NCI-H1417 treated with DMSO at 0.1 percent for 48 hours (cell line): ENCODE results near the gene MED31.
A peak's percentile ranks its signal among the peaks of the same experiment; 100 is the strongest.
"Not testable (repeated sequence)": the region's sequence is repeated elsewhere in the genome, so short reads cannot be mapped to it uniquely, and the experiment has no call there.

Experiments used
- DNase-seq: peaks from one replicate; lab custom pipeline; 2025; lab: John Stamatoyannopoulos, UW

MED31 gene

DNA sequence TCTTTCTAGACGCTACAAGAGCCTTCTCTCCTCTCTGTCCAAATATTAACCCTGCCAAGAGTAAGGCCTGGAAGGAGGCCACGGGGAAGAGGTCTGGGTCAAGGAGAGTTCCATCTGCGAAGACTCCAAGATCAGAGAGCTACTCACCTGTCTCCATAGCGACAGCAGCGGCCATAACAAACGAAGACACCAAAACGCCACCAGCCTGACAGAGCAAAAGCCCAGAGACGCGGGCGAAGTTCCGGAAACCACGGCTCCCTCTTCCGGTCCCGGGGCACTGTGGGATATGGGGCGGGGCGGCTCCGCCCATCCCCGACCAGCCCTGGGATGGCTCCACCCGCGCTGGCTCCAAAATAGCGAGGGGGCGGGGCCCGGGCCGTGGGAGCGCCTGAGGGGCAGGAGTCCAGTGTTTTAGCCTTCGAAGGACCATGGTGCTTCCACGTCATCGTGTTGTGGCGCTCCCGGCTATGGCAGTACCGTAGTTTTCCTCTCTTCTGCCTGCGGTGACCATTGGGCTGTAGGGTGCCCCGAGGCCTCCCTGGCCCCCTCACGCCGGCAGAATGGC lies at the start of gene MED31, which contains the start of gene C17orf100:
Gene MED31, minus strand, starts transcription at position 252 of the 565 bp plus-strand sequence. Its CDS starts 77 bp downstream, at position 175.
Gene C17orf100, plus strand, starts transcription at position 409 of the 565 bp plus-strand sequence. Its CDS starts 152 bp downstream, at position 561.
- peak; percentile 33 for DNase-seq

DNA sequence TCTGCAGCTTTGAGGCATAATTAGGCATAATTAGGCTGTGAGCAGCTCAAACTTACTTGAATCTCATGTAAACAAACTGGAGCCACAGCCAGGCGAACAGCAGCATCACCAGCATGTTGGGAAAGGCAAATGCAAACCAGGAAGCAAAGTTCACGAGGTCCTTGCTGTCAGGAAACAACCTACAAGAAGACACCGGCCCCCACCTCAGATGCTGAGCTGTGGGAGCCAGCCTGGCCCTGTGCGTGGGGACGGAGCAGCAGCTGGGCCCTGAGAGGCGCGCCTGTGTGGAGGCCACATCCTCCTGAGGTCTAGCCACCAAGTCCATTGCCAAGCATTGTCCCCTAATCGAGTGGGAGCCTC lies 49.5 kb upstream of the MED31 start:
- DNase-seq = no peak

DNA sequence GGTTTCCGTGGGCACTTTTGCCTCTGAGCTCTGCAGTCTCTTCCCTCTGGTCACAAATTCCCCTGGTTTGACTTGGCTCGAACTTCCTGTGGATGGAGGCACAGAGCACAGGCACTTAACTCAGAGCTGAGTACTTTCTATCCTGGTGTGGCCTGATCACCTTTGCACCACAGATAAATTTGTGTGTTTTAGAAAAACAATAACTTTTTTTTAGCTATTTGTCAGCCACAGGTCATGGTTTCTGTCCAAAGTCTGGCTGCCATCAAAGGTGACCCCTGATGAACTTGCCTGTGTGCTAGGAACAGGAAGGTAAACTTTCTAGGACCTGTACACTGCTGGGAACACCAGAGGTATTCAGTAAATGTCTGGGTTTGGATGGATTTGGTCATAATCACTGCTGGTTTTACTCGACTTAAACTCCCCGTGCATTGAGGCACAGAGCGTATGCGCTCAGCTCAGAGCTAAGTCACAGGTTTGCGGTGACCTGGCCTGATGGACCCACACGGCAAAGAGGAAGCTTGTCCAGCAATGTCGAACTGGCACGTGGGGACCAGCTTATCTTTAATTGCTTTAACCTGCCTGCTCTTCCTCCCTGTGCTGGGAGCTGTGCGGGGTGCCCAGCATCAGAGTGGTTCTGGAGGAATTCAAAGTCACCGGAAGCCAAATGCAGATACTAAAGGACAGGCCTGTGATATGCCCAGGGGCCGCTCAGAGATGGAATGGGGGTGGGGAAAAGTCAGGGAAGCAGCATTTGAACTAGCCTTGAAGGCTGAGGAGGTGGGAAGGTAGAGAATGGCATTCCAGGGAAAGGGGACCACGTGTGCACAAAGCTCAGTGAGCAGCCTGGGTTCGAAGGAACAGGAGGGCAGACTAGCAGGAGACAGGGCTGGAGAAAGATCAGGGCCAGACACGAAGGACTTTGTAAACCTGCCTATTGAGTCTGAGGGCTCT lies 48.9 kb upstream of the MED31 start:
- no peak for DNase-seq

DNA sequence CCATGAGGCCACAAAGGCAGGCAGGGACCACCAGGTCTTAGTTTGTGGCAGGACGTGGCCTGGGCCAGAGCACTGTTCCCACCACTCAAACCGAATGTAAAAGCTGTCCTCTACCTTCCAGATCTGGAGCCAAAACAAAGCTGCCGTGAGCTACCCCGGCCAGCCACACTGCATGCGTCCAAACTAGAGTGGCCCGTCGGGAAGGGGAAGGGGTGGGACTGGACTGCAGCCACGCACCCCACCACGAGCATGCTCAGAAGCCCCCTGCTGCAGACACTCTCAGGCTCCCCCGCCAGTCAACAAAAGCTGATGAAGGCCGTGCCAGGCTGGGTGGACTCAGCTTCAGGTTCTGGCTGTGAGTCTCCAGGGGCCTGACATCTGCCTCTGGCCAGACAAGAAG lies 46.6 kb upstream of the MED31 start:
- no peak for DNase-seq

DNA sequence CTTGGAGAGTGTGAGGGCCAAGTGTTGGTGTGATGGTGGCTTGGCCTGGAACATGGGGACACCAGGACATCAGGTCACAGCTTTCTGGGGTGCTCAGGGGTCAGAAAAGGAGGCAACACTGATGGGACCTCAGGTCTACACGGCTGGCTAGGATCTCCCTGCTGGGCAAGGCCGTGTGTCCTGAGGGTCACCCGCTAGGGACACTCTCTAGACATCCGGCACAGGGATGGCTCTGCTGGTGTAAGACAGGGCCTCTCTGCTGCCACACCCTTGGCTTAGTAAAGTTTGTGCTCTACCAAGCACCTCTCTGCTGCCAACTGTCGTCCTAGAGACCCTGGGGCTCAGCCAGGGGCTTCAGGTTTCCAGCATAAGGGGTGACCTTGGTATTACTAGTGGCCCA lies 45.5 kb upstream of the MED31 start:
- DNase-seq = no peak

DNA sequence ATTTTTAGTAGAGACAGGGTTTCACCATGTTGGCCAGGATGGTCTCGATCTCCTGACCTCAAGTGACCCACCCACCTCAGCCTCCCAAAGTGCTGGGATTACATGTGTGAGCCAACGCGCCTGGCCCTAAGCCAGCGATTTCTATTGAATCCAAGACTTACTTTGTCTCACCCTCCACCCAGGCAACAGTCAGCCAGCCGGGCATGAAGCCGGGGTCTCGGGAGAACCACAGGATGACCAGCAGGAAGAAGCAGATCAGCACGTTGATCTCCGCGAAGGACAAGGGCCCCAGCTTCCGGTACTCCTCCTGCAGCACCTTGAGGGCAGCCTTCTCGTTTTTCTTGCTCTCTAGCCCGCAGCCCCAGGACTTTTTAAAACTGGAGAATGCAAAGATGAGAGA lies 44.2 kb upstream of the MED31 start:
- DNase-seq = no peak

DNA sequence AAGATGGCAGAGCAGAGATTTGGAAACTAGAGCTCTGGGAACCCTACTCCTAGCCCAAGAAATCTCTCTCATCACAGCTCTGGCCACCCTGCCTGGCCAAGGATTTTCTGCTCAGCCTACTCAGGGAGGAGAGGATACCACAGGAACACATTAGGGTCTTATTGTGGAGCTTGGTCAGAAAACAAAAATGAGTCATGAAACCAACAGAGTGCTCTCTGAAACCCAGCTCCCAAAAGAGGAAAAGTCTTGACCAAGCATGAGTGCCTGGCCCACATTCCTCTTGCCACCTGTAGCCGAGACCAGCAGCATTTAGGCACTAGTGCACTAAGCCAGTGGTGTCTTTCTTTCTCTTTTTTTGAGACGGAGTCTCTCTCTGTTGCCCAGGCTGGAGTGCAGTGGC lies 43.6 kb upstream of the MED31 start:
- no peak for DNase-seq

DNA sequence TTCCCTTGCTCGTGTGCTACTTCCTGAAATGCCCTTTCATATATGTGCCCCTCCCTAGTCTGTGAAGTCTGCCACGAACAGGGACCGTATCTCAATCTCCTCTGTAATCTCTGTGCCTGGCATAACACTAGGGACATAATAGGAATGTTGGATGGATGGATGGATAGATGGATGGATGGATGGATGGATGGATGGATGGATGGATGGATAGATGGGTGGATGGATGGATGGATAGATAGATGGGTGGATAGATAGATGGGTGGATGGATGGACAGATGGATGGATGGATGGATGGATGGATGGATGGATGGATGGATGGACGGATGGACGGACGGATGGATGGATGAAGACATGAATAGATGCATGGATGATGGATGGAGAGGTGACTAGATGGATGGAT lies 40.6 kb upstream of the MED31 start:
- not testable (repeated sequence) for DNase-seq

DNA sequence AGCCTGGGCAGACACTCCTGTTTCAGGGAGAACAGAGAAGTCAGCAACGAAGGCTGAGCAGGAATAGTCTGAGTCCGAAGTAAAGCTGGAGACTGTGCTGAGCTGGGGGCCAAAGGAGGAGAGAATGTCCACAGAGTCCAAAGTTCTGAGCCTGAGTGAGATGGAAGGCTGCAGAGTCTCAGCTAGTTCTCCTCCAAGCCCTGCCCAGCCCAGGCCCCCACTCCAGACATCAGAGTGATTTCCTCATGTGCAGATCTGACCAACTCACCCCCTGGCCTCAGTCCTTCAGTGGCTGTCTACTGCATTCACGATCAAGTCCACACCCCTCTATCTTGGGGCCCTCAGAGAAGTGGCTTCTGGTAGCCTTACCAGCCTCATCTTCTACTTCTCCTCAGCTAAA lies 40.1 kb upstream of the MED31 start:
- no peak for DNase-seq

DNA sequence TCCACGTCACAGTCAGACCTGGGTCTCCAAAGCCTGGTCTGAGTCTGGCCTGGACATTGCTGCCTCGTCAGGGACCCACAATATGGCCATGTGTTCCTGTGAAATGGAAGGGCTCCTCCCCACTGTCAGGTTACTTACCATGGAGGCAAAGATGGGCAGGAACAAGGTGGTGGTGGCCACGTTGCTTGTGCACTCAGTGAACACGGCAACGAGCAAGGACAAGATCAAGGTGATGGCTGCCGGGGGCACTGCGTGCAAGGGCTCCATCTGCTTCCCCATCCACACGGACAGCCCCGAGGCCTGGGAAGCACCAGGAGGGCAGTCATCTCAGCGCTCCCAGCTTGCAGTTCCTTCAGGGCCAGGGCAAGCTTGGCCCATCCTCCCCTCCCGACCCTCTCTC lies 39.2 kb upstream of the MED31 start:
- DNase-seq = no peak

DNA sequence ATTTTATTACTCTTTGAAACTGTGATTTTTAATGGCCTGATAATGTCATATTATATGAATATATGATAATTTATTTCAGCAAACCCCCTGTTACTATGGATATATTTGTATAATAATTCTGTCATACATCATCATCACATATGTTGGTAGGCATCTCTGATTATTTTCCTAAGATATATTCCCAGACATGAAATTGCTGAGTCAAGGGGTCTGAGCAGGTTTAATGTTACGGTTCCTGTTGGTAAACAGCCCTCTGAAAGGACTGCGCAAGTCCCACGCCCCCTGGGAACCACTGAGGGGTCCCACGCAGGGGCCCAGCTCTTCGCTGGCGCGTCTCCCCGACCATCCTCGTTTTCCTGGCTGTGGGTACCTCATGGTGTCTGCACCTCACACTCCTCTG lies 37.5 kb upstream of the MED31 start:
- no peak for DNase-seq

DNA sequence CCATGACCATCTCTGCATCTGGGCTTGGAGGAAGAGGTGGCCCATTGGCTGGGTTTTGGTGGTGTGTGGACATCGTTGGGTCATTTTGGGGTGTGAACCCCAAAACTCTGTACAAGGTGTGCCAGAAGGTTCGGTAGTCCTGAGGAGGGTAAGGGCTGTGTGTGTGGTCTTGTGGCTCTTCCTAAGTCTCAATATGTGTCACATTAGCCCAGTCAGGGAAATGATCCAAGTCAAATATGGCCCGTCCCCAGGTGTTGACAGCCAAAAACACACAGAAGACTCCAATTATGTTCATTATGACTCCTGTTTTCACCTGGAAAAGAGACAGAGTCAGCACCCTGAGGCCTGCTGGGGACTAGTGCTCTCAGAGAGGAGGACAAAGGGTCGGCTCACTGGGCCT lies 34.6 kb upstream of the MED31 start:
- DNase-seq = no peak

DNA sequence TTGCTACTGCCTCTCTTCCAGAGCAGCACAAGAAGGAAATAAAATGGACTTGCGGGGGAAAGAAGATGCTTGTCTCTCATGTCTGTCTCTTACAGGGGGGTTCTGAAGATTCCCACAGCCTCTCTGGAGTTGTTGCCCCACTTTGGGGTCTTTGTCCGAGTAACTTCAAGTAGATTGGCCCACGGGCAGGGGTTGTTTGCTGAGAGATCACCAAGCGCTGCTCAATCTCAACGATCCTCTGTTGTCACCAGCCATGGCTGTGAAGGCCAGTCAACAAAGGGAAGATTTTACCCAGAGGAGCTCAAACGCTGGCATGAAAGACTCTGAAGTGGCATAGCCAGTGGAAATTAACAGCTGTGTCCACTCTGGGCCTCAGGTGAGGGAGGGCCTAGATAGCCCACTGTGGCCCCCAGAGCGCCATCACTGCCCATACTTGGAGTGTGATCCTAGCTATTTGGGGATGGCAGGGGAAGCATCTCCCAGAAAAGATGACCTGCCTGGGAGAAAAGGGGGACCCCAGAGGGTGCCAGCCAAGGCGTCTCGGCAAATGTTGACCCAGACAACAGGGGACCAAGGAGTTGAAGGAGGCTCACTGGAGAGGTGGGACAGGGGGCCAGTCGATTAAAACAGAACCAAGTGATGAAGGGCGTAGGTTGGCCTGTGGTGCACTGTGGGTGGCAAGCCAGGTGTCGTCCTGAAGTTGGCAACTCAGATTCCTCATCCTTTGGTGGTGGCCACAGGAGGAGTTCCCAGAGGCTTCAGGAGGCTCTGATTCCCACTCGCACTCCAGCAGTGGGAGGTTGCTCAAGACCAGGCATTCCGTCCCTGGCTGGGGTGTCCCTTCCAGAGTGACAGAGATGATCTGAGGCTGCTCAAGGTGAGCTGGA lies 33.7 kb upstream of the MED31 start:
- no peak for DNase-seq

DNA sequence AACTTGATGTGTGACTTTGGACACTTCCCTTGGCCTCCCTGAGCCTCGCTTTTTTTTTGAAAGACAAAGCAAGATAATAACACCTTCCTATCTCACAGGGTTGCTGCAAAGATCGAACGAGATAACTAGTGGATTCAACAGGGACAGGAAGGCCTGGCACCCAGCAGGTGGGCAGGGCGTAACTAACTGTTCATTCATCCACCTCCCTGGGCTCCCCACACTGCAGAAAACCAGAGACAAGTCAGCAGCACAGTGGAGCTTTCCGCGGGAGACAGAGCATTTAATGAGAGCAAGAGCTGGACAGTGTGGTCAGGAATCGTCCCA lies 33.0 kb upstream of the MED31 start:
- DNase-seq = no peak

DNA sequence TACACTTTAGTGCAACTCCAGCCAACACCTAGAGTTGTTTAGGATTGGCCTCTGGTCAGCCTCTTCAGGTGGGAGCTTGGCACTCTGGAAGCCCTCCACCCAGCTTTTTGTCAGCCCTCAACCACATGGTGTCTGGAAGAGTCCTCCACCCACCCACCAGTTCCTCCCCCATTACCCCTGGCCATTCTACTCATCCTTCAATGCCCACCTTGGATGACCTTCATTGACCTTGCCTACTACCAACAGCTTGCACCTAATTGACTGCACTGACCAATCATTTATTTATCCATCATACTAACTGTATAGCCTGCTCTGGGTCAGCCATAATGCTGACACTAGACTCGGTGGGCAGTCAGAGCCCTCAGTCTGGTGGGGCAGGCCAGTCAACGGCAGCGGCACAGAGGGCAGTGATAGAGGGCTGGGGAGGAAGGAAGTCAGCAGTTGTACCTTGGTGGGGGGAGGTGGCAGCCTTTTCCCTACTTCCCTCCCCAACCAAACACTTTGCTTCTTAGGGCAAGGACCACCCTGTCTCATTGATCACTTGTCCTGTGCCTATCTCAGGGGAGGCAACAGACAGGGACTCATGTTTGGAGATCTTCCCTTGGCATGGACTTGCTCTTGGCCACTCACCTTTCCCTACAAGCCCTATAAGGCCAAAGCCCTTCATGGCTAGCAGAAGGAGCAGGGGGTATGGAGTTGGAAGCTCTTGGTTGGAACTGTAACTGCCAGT lies 32.5 kb upstream of the MED31 start:
- DNase-seq = no peak

DNA sequence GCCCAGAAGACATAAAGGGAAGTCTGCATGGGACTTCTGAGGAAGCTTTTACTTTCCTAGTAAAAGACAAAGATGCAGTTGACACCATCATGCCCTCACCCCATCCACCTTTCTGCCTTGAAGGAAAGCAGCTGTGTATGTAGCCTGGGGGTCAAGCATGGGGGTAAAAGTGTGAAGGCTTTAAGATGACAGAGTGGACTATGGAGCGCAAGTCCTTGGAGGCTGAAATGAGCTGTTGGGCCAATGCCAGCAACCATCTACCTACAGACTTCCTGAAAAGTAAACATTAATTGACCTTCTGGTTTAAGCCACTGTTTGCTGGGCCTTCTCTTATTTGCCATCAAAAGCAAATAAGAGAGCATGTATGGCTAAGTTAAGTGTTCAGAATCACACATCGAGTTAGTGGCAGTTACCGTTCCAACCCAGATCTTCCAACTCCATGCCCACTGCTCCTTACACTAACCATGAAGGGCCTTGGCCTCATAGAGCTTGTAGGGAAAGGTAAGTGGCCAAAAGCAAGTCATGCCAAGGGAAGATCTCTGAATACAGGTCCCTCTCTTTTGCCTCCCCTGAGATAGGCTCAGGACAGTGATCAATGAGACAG lies 31.8 kb upstream of the MED31 start:
- no peak for DNase-seq

DNA sequence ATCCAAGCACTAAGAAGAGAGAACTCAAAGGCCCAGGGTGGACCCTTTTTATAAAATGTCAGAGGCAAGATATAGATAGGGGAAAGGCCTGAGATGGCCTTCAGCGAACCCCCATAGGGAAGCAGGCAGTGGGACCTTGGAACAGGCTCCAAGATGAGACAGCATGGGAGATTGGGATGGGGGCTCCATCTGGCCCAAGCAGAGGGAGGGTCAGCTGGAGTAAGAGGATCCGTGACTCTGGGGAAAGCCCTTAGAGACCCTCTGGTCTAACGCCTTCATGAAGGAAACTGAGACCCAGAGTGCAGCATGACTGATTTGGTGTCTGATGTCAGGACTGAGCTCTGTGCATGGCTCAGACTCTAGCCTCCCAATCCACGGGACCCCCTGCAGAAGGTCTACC lies 30.9 kb upstream of the MED31 start:
- DNase-seq = no peak

DNA sequence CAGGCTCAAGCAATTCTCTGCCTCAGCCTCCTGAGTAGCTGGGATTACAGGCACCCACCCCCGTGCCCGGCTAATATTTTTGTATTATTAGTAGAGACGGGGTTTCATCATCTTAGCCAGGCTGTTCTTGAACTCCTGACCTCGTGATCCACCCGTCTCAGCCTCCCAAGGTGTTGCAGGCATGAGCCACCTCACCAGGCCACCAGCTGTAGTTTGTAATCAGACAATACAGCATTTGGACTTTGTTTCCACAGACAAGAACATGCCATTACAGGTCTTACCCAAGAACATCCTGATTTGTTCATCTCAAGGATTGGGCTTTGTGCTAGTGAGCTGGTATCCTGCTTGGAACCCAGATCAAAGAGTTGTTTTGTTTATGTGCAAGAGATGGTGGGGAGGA lies 30.3 kb upstream of the MED31 start:
- DNase-seq = no peak

DNA sequence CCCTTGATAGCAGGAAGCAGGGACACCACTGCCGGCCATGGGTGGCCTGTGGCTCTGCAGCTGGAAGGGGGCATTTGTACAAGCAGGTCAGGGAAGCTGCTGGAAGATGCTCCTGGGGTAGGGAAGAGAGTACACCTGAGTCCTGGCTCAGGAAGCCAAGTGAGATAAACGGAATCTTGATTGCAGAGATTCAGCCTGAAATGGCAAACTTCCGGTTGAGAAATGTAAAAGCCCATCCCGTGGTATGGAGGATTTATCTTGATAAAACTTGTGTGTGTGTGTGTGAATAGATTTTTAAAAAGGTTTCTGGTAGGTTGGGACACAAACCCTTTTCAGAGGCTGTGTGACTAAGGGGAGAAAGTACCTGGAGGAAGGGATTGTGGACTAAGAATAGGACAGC lies 29.8 kb upstream of the MED31 start:
- DNase-seq = no peak

DNA sequence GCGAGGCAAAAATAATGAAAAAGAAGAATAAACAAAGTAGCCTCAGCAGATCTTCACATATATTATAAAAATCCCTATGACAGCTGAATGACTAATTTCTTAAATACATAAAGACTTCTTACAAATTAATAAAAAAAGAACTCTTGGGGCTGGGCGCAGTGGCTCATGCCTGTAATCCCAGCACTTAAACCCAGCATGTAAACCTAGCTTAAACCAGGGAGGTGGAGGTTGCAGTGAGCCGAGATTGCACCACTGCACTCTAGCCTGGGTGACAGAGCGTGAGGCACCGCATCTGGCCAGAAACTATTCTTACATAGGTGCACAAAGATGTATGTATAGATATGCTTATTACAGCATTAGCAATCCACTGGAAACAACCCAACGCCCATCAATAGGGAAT lies 27.8 kb upstream of the MED31 start:
- no peak for DNase-seq

DNA sequence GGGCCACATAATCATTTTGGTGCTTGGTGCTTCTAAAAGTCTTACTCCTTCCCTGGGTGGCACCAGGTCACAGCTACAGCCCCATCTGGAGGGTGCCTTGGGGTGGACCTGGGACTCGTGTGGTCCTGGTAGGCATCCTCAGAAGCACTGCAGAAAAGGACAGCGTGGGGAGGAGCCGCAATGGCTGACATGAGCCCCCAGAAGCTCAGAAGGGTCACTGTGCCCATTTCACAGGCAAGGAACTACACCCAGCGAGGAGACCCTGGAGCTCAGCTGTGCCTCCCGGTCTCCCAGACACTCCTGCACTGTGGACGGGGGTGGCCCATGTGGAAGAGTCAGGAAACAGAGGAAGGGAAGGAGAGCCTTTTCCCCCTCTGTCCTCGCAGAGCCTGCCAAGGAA lies 26.5 kb upstream of the MED31 start:
- no peak for DNase-seq
